HCT116 (cell line): ENCODE measurements around the gene RAP2B.

ENCODE experiments used
- ATF3 ChIP-seq: IDR thresholded peaks from 2 replicates; pipeline ENCODE4 v1.6.1; 2012
- CEBPB ChIP-seq: IDR thresholded peaks from 2 replicates; pipeline ENCODE4 v1.6.1; 2012; ENCODE audit warnings: low read depth
- CTCF ChIP-seq, 3 experiments: fragments of 200-600 bp in 1 of 3; sonication (generic) in 1 of 3; IDR thresholded peaks in 2 of 3; conservative IDR thresholded peaks in 1 of 3; 2 replicates each; pipeline ENCODE4 v1.5.1; 2012 to 2017; ENCODE audit warnings: low read depth in 2 of 3, low read length in 2 of 3, antibody characterized with exemption in 1 of 3, borderline replicate concordance in 1 of 3, control low read depth in 1 of 3, mild to moderate bottlenecking in 1 of 3, mixed read lengths in 1 of 3, mixed run types in 1 of 3, moderate library complexity in 1 of 3; ENCODE audit not compliant: insufficient read depth in 1 of 3
- ELF1 ChIP-seq: IDR thresholded peaks from 2 replicates; pipeline ENCODE4 v1.6.1; 2012; ENCODE audit warnings: low read depth, borderline replicate concordance
- EZH2 ChIP-seq: fragments of 200-600 bp; sonication (generic); IDR thresholded peaks from 2 replicates; pipeline ENCODE4 v1.6.1; 2017; ENCODE audit warnings: antibody characterized with exemption, mixed run types
- MAX ChIP-seq: IDR thresholded peaks from 2 replicates; pipeline ENCODE4 v1.6.1; 2012
- POLR2A ChIP-seq: IDR thresholded peaks from 2 replicates; pipeline ENCODE4 v1.7.0; 2011; ENCODE audit warnings: borderline replicate concordance; ENCODE audit not compliant: insufficient read depth, insufficient read length; ENCODE audit errors: extremely low read depth
- POLR2AphosphoS5 ChIP-seq: IDR thresholded peaks from 2 replicates; pipeline ENCODE4 v1.6.1; 2011; ENCODE audit warnings: mild to moderate bottlenecking, low read depth, low read length, moderate library complexity
- RAD21 ChIP-seq: IDR thresholded peaks from 2 replicates; pipeline ENCODE4 v1.6.1; 2012; ENCODE audit warnings: low read depth, mild to moderate bottlenecking
- SP1 ChIP-seq: IDR thresholded peaks from 2 replicates; pipeline ENCODE4 v1.6.1; 2012; ENCODE audit warnings: low read depth
- TCF7L2 ChIP-seq: IDR thresholded peaks from 2 replicates; pipeline ENCODE4 v1.7.0; 2011; ENCODE audit warnings: borderline replicate concordance, inconsistent platforms; ENCODE audit not compliant: insufficient read depth, insufficient read length; ENCODE audit errors: extremely low read depth
- YY1 ChIP-seq: IDR thresholded peaks from 2 replicates; pipeline ENCODE4 v1.6.1; 2011; ENCODE audit warnings: low read length, low read depth, moderate library complexity, mild to moderate bottlenecking; ENCODE audit not compliant: insufficient replicate concordance; ENCODE audit errors: extremely low read depth
- ZFX ChIP-seq: fragments of 450-650 bp; IDR thresholded peaks from 2 replicates; pipeline ENCODE4 v1.6.1; 2017
- ZNF274 ChIP-seq: fragments of 200-500 bp; sonication (Bioruptor generic); IDR thresholded peaks from 2 replicates; pipeline ENCODE4 v1.6.1; 2014; ENCODE audit warnings: mild to moderate bottlenecking, low read depth, low read length, inconsistent platforms

GRCh38 chr3:153215497-153215896, 53.5 kb downstream of the RAP2B start:
- no peak for TF ChIP-seq CTCF (IDR thresholded peaks at IDR 0.05 in 2 of 3, conservative IDR thresholded peaks at IDR 0.05 in 1 of 3; ENCODE audit: borderline replicate concordance in 1 of 3, insufficient read depth in 1 of 3, low read depth in 2 of 3, low read length in 2 of 3)
- no peak for TF ChIP-seq YY1
- no peak for TF ChIP-seq SP1
- no peak for TF ChIP-seq MAX
- TF ChIP-seq POLR2A = no peak
- TF ChIP-seq ATF3 = no peak
- TF ChIP-seq RAD21 = no peak
- no peak for TF ChIP-seq ZFX
- TF ChIP-seq TCF7L2 = no peak
- no peak for TF ChIP-seq EZH2
- TF ChIP-seq ZNF274 = no peak
- no peak for TF ChIP-seq POLR2AphosphoS5
- TF ChIP-seq CEBPB = no peak
- TF ChIP-seq ELF1 = no peak
